CD14-positive monocyte (primary cell): ENCODE data around the gene SEC16A. TPM values are rescaled to one million over a fixed set of nuclear protein-coding genes. Genes with fewer than 3 reads are reported as not detected.

Experiments
- DNase-seq, 3 donors: peaks; one replicate each; pipeline ENCODE4 v3.0.0-alpha.2; 2011 to 2022
- H2AFZ ChIP-seq: 2 replicates; pipeline ENCODE4 v1.6.0; 2012; ENCODE audit warnings: mild to moderate bottlenecking, low read depth, low read length, inconsistent platforms; ENCODE audit not compliant: insufficient read depth, poor library complexity, severe bottlenecking
- H3K27ac ChIP-seq, 2 donors: 1 replicate in 1 of 2; 2 replicates in 1 of 2; pipeline ENCODE4 v1.5.1; 2012 to 2013; ENCODE audit warnings: low read length in 2 of 2, control low read depth in 1 of 2, inconsistent platforms in 1 of 2, low read depth in 1 of 2, mild to moderate bottlenecking in 1 of 2
- H3K27me3 ChIP-seq, 2 donors: one replicate each; pipeline versions ENCODE4 v1.6.0 to v1.6.1; 2011 to 2013; ENCODE audit warnings: low read length in 2 of 2; ENCODE audit not compliant: control insufficient read depth in 2 of 2, insufficient read depth in 2 of 2
- H3K36me3 ChIP-seq, 2 donors: replicated peaks in 1 of 2; 1 replicate in 1 of 2; 2 replicates in 1 of 2; pipeline versions ENCODE4 v1.5.1 to v1.6.1; 2012 to 2013; ENCODE audit warnings: low read length in 2 of 2, control low read depth in 1 of 2, inconsistent platforms in 1 of 2, mild to moderate bottlenecking in 1 of 2; ENCODE audit not compliant: insufficient read depth in 2 of 2, control insufficient read depth in 1 of 2
- H3K4me1 ChIP-seq, 2 donors: 1 replicate in 1 of 2; 2 replicates in 1 of 2; pipeline versions ENCODE4 v1.5.1 to v1.6.1; 2012 to 2013; ENCODE audit warnings: low read length in 2 of 2, control low read depth in 1 of 2, inconsistent platforms in 1 of 2, mild to moderate bottlenecking in 1 of 2, moderate library complexity in 1 of 2; ENCODE audit not compliant: insufficient read depth in 2 of 2, control insufficient read depth in 1 of 2
- H3K4me2 ChIP-seq: replicated peaks from 2 replicates; pipeline ENCODE3; 2012; ENCODE audit warnings: low read length, moderate library complexity, mild to moderate bottlenecking; ENCODE audit not compliant: poor library complexity, severe bottlenecking; ENCODE audit errors: extremely low read depth
- H3K4me3 ChIP-seq, 3 experiments: fragments of 200-600 bp in 1 of 3; sonication (generic) in 1 of 3; replicated peaks in 1 of 3; 1 replicate in 2 of 3; 2 replicates in 1 of 3; pipeline ENCODE4 v1.5.1; 2011 to 2013; ENCODE audit warnings: low read length in 3 of 3, mild to moderate bottlenecking in 3 of 3, control low read depth in 2 of 3, low read depth in 2 of 3, inconsistent platforms in 1 of 3, moderate library complexity in 1 of 3
- H3K79me2 ChIP-seq: 2 replicates; pipeline ENCODE4 v1.6.0; 2012; ENCODE audit warnings: mild to moderate bottlenecking, control low read depth, inconsistent platforms, low read length, moderate library complexity; ENCODE audit not compliant: insufficient read depth
- H3K9ac ChIP-seq: 2 replicates; pipeline ENCODE4 v1.6.0; 2017; ENCODE audit warnings: low read length, mild to moderate bottlenecking; ENCODE audit not compliant: insufficient read depth, poor library complexity, severe bottlenecking
- H3K9me3 ChIP-seq, 2 donors: replicated peaks in 1 of 2; 1 replicate in 1 of 2; 2 replicates in 1 of 2; pipeline versions ENCODE4 v1.5.1 to v1.6.1; 2012 to 2013; ENCODE audit warnings: low read length in 2 of 2, control low read depth in 1 of 2; ENCODE audit not compliant: control insufficient read depth in 1 of 2, insufficient read depth in 1 of 2
- H4K20me1 ChIP-seq: 2 replicates; pipeline ENCODE4 v1.6.0; 2012; ENCODE audit warnings: mild to moderate bottlenecking, low read length, control low read depth, moderate library complexity; ENCODE audit not compliant: insufficient read depth
- H3K27ac Mint-ChIP-seq, 7 donors: one replicate each; pipeline ENCODE4 v1.8.0; 2020; ENCODE audit warnings: mild to moderate bottlenecking in 7 of 7, mixed read lengths in 7 of 7, moderate library complexity in 6 of 7, inconsistent platforms in 2 of 7
- H3K27me3 Mint-ChIP-seq, 3 donors: one replicate each; pipeline ENCODE4 v1.8.0; 2021 to 2022; ENCODE audit warnings: low read depth in 3 of 3, mild to moderate bottlenecking in 3 of 3, mixed read lengths in 3 of 3, moderate library complexity in 3 of 3, inconsistent platforms in 1 of 3
- H3K36me3 Mint-ChIP-seq, 2 donors: one replicate each; pipeline ENCODE4 v1.8.0; 2020; ENCODE audit warnings: mixed read lengths in 2 of 2, inconsistent platforms in 1 of 2, mild to moderate bottlenecking in 1 of 2
- H3K4me1 Mint-ChIP-seq: one replicate; pipeline ENCODE4 v1.8.0; 2020; ENCODE audit warnings: mild to moderate bottlenecking, mixed read lengths
- H3K4me3 Mint-ChIP-seq, 2 donors: one replicate each; pipeline ENCODE4 v1.8.0; 2020; ENCODE audit warnings: mild to moderate bottlenecking in 2 of 2, mixed read lengths in 2 of 2, moderate library complexity in 1 of 2
- H3K9me3 Mint-ChIP-seq, 7 donors: one replicate each; pipeline ENCODE4 v1.8.0; 2020 to 2022; ENCODE audit warnings: mixed read lengths in 7 of 7, mild to moderate bottlenecking in 6 of 7, moderate library complexity in 6 of 7, inconsistent platforms in 2 of 7
- CTCF ChIP-seq: fragments of 200-600 bp; IDR thresholded peaks from one replicate; pipeline ENCODE4 v1.8.0; 2022; ENCODE audit warnings: antibody characterized with exemption, mild to moderate bottlenecking
- WGBS: methylation state at CpG from one replicate; pipeline ENCODE4 v1.1.5; 2013; ENCODE audit warnings: missing lambda C conversion rate; ENCODE audit not compliant: insufficient coverage; 5-methylcytosine and 5-hydroxymethylcytosine counted together
- intact Hi-C, 2 donors: fragments of 100-400 bp; cut with micrococcal nuclease; formaldehyde crosslinking; loops; one replicate each; pipeline versions ENCODE4 v1.15.0 to v1.15.1; 2023
- polyA plus RNA-seq, 3 donors: library from polyadenylated mRNA; depleted of rRNA in 1 of 3; unstranded in 2 of 3; stranded (reverse) in 1 of 3; fragments of 300-500 nt in 2 of 3; fragments of >200 nt in 1 of 3; fragmentation: Illumina TruSeq in 2 of 3; gene quantifications; 1 replicate in 2 of 3; 2 replicates in 1 of 3; pipeline ENCODE4 v1.2.3, GENCODE V29; 2012 to 2021

Gene SEC16A
- polyA plus RNA-seq, 3 donors = 11.1 to 36.8 (median 19.1) TPM

- H3K27me3 ChIP-seq = no peaks in the 10 kb centered on the region
- H3K9me3 ChIP-seq = no peaks in the 10 kb centered on the region
- H3K79me2 ChIP-seq = peaks cover 42% of the 10 kb centered on the region
- H3K27ac ChIP-seq = peak within 1 kb of the TSS; percentile 74 to 96
- DNase-seq = peak; percentile 89 to 92 (median 91)
- Mint-ChIP-seq H3K36me3 (peaks cover 44 to 62% of the 10 kb centered on the region in 2 donors), H3K9me3 (peaks cover 0 to 2% (median 0%) of the 10 kb centered on the region in 7 donors), H3K27me3 (peaks cover 0 to 3% (median 0%) of the 10 kb centered on the region in 3 donors), H3K4me3 (peak within 1 kb of the TSS; percentile 86 to 91), H3K27ac (peak within 1 kb of the TSS; percentile 91 to 98 (median 95)), H3K4me1 (peaks cover 26% of the 10 kb centered on the region)
- no peak for TF ChIP-seq CTCF
- peak within 1 kb of the TSS; percentile 83 for H2AFZ ChIP-seq
- peak within 1 kb of the TSS; percentile 94 for H3K9ac ChIP-seq
- under 1% methylated on average over 79 of the region's 83 CpGs for whole genome bisulfite sequencing
- H3K36me3 ChIP-seq = peaks cover 50 to 60% of the 10 kb centered on the region in 2 donors
- H4K20me1 ChIP-seq = peaks cover 3% of the 10 kb centered on the region
- H3K4me3 ChIP-seq = peak within 1 kb of the TSS; percentile 66 to 99 (median 85)
- peaks cover 22 to 25% of the 10 kb centered on the region in 2 donors for H3K4me1 ChIP-seq
- intact Hi-C loops = loop anchor here in 1 of 2 donors (5.0 kb wide), 1 partner anchor 48 kb away; the partner anchor contains the start of gene DNLZ
- H3K4me2 ChIP-seq = peak within 1 kb of the TSS; percentile 91
Measured at GRCh38 chr9:136410500-136411287, 72.1 kb downstream of the SEC16A start, which contains the start of the genes ENTR1 and PMPCA. ENTR1 (minus strand) TSS chr9:136410614; CDS start chr9:136410397, 217 bp downstream. PMPCA (plus strand) TSS chr9:136410658; CDS start chr9:136410669, 11 bp downstream.
